ENCODE results near the gene HEXA.

DNA sequence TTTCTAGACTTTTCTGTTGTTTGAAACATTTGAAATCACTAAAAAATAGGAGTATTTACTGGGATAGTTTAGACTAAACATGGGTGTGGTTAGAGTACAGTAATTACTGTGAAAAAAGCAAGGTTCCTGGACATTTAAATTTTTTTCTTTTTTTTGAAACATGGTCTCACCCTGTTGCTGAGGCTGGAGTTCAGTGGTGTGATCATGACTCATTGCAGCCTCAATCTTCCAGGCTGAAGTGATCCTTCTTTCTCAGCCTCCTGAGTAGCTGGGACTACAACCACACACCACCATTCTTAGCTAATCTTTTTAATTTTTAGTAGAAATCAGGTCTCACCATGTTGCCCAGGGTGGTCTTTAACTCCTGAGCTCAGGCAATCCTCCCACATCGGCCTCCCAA lies 35.4 kb downstream of the HEXA start:
- TF ChIP-seq, protein P1, sequence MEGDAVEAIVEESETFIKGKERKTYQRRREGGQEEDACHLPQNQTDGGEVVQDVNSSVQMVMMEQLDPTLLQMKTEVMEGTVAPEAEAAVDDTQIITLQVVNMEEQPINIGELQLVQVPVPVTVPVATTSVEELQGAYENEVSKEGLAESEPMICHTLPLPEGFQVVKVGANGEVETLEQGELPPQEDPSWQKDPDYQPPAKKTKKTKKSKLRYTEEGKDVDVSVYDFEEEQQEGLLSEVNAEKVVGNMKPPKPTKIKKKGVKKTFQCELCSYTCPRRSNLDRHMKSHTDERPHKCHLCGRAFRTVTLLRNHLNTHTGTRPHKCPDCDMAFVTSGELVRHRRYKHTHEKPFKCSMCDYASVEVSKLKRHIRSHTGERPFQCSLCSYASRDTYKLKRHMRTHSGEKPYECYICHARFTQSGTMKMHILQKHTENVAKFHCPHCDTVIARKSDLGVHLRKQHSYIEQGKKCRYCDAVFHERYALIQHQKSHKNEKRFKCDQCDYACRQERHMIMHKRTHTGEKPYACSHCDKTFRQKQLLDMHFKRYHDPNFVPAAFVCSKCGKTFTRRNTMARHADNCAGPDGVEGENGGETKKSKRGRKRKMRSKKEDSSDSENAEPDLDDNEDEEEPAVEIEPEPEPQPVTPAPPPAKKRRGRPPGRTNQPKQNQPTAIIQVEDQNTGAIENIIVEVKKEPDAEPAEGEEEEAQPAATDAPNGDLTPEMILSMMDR (IDR thresholded peaks at IDR 0.05), result no peak
- TF ChIP-seq EZH2phosphoT487 (IDR thresholded peaks at IDR 0.05), result no peak
- no peak for TF ChIP-seq EZH2 (IDR thresholded peaks at IDR 0.05)

All from neural progenitor cell (in vitro differentiated cells).